Measurements from ENCODE around the gene TLE1.

Gene TLE1

DNA sequence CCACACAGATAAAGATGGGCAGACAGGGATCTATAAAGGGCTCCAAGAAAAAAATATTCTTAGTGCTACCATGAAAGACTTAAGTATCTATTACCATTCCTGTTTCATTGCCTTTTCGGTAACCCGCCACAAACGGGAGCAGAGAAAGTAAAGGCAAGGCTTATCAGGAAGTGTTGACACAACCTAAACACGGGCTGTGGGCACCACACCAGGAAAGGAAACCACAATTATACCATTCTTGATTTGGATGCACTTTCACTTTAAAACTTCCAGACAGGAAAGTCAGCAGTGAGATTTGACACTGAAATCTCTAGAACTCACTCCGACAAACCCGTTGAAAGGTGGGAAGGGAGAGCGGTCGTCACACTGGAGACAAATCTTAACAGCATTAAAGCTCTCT, 6.5 kb downstream of the TLE1 start:
- no peak overlapping the region for H3K4me3 ChIP-seq (replicated peaks; ENCODE audit: insufficient read depth, low read length)
- no peak overlapping the region for H3K27ac ChIP-seq (replicated peaks)
- TF ChIP-seq, protein P1, sequence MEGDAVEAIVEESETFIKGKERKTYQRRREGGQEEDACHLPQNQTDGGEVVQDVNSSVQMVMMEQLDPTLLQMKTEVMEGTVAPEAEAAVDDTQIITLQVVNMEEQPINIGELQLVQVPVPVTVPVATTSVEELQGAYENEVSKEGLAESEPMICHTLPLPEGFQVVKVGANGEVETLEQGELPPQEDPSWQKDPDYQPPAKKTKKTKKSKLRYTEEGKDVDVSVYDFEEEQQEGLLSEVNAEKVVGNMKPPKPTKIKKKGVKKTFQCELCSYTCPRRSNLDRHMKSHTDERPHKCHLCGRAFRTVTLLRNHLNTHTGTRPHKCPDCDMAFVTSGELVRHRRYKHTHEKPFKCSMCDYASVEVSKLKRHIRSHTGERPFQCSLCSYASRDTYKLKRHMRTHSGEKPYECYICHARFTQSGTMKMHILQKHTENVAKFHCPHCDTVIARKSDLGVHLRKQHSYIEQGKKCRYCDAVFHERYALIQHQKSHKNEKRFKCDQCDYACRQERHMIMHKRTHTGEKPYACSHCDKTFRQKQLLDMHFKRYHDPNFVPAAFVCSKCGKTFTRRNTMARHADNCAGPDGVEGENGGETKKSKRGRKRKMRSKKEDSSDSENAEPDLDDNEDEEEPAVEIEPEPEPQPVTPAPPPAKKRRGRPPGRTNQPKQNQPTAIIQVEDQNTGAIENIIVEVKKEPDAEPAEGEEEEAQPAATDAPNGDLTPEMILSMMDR (IDR thresholded peaks at IDR 0.05; ENCODE audit: insufficient read depth, low read length) = no peak
- TF ChIP-seq SPI1 (IDR thresholded peaks at IDR 0.05; ENCODE audit: borderline replicate concordance, low read depth) (no peak), POLR2AphosphoS5 (IDR thresholded peaks at IDR 0.05; ENCODE audit: low read depth) (no peak), GABPA (IDR thresholded peaks at IDR 0.05; ENCODE audit: low read depth) (no peak)
- TF ChIP-seq, protein P2, sequence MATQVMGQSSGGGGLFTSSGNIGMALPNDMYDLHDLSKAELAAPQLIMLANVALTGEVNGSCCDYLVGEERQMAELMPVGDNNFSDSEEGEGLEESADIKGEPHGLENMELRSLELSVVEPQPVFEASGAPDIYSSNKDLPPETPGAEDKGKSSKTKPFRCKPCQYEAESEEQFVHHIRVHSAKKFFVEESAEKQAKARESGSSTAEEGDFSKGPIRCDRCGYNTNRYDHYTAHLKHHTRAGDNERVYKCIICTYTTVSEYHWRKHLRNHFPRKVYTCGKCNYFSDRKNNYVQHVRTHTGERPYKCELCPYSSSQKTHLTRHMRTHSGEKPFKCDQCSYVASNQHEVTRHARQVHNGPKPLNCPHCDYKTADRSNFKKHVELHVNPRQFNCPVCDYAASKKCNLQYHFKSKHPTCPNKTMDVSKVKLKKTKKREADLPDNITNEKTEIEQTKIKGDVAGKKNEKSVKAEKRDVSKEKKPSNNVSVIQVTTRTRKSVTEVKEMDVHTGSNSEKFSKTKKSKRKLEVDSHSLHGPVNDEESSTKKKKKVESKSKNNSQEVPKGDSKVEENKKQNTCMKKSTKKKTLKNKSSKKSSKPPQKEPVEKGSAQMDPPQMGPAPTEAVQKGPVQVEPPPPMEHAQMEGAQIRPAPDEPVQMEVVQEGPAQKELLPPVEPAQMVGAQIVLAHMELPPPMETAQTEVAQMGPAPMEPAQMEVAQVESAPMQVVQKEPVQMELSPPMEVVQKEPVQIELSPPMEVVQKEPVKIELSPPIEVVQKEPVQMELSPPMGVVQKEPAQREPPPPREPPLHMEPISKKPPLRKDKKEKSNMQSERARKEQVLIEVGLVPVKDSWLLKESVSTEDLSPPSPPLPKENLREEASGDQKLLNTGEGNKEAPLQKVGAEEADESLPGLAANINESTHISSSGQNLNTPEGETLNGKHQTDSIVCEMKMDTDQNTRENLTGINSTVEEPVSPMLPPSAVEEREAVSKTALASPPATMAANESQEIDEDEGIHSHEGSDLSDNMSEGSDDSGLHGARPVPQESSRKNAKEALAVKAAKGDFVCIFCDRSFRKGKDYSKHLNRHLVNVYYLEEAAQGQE (IDR thresholded peaks at IDR 0.05; ENCODE audit: insufficient replicate concordance, low read depth) = no peak
- H3K27me3 ChIP-seq (ENCODE audit: insufficient read depth, poor library complexity, severe bottlenecking) = peaks cover 32% of the 10 kb centered on the region
- DNase-seq (ENCODE audit: low read depth in 1 of 2, low spot score in 1 of 2) = no peak

DNA sequence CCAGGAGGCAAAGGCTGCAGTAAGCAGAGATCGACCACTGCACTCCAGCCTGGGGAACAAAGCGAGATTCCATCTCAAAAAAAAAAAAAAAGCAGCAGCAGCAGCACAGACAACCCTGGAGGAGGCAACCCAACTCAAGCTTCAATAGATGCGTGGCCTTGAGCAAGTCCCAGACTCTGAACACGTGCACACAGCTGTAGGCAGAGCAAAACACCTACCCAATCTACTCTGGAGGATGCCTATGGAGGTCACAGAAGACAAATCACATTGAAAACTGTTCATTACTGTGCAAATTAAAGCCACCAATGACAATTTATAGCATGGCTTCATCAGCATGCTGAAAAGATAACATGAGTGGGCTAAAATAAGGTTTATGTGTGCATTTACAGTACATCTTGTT, 7.2 kb downstream of the TLE1 start:
- no peak overlapping the region for H3K4me3 ChIP-seq (replicated peaks; ENCODE audit: insufficient read depth, low read length)
- no peak for DNase-seq (ENCODE audit: low read depth in 1 of 2, low spot score in 1 of 2)
- no peak overlapping the region for H3K27ac ChIP-seq (replicated peaks)
- TF ChIP-seq SPI1 (IDR thresholded peaks at IDR 0.05; ENCODE audit: borderline replicate concordance, low read depth) (no peak), GABPA (IDR thresholded peaks at IDR 0.05; ENCODE audit: low read depth) (no peak)
- peaks cover 27% of the 10 kb centered on the region for H3K27me3 ChIP-seq (ENCODE audit: insufficient read depth, poor library complexity, severe bottlenecking)

DNA sequence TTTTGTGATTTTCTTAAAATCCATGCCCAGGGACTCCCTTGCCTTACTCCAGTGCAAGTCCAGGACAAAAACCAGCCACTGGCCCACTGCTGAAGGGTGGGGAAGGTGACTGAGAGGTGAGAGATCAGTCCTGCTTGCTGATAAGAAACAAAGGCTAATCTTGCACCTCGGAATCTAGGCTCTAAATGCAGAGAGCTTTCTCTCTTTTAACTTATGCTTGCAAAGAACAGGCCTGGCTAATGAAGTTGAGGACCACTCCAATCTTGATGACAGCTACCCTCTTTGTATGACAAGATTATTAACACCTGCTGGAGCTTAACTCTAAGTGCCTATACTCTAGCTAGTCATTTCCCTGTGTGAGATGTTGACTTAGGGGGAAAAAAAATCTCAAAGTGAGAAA, 8.8 kb downstream of the TLE1 start:
- H3K4me3 ChIP-seq (replicated peaks; ENCODE audit: insufficient read depth, low read length) = no peak overlapping the region
- no peak overlapping the region for H3K27ac ChIP-seq (replicated peaks)
- H3K27me3 ChIP-seq (ENCODE audit: insufficient read depth, poor library complexity, severe bottlenecking) = peaks cover 17% of the 10 kb centered on the region
- DNase-seq (ENCODE audit: low read depth in 1 of 2, low spot score in 1 of 2) = no peak
- no peak for TF ChIP-seq GABPA (IDR thresholded peaks at IDR 0.05; ENCODE audit: low read depth)
- TF ChIP-seq, protein P1 (IDR thresholded peaks at IDR 0.05; ENCODE audit: insufficient read depth, low read length) = no peak
- TF ChIP-seq POLR2AphosphoS5 (IDR thresholded peaks at IDR 0.05; ENCODE audit: low read depth) = no peak
- TF ChIP-seq SPI1 (IDR thresholded peaks at IDR 0.05; ENCODE audit: borderline replicate concordance, low read depth) = no peak
- TF ChIP-seq, protein P2 (IDR thresholded peaks at IDR 0.05; ENCODE audit: insufficient replicate concordance, low read depth) = no peak

DNA sequence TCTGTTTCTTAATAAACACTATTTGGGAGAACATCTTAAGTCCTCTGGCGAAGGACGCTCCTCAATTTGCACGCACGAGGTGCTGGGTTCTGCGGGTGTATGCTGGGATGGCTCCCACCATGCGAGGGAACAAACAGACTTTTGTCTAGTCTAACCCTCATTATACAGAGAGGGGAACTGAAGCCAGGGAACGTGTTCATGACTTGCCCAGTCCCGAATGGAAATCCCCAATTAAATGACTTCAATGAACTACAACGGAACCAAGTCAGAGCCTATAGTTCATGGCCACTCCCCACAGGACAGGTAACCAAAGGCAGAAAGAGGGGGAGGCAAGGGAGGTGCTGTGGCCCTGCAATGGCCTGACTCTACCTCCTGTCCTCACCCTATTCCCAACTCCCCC, 9.3 kb downstream of the TLE1 start:
- TF ChIP-seq, protein P1 (IDR thresholded peaks at IDR 0.05; ENCODE audit: insufficient read depth, low read length) = no peak
- TF ChIP-seq GABPA (IDR thresholded peaks at IDR 0.05; ENCODE audit: low read depth) (no peak), POLR2AphosphoS5 (IDR thresholded peaks at IDR 0.05; ENCODE audit: low read depth) (no peak), SPI1 (IDR thresholded peaks at IDR 0.05; ENCODE audit: borderline replicate concordance, low read depth) (no peak)
- TF ChIP-seq, protein P2 (IDR thresholded peaks at IDR 0.05; ENCODE audit: insufficient replicate concordance, low read depth) = no peak
- DNase-seq (ENCODE audit: low read depth in 1 of 2, low spot score in 1 of 2) = no peak
- peaks cover 17% of the 10 kb centered on the region for H3K27me3 ChIP-seq (ENCODE audit: insufficient read depth, poor library complexity, severe bottlenecking)

More for the DNA sequence above, 9.3 kb downstream of the TLE1 start:
- Histone ChIP-seq H3K27ac (replicated peaks) (no peak overlapping the region), H3K4me3 (replicated peaks; ENCODE audit: insufficient read depth, low read length) (no peak overlapping the region)
